MM.1S (cell line): ENCODE measurements around the gene PTPN2.
A peak's percentile ranks its signal among the peaks of the same experiment; 100 is the strongest.

Experiments used
- DNase-seq: peaks from one replicate; pipeline ENCODE4 v3.0.0-alpha.2; 2015
- H2AFZ ChIP-seq: fragments of 300-600 bp; sonication (generic); 2 replicates; pipeline ENCODE4 v1.6.0; 2016; ENCODE audit warnings: antibody characterized with exemption, low read length
- H3F3A ChIP-seq: fragments of 300-600 bp; sonication (generic); 2 replicates; pipeline ENCODE4 v1.6.1; 2016; ENCODE audit warnings: mild to moderate bottlenecking, antibody characterized with exemption, low read length, moderate library complexity, mixed read lengths; ENCODE audit not compliant: insufficient read depth
- H3K27ac ChIP-seq: fragments of 300-600 bp; sonication (generic); 2 replicates; pipeline ENCODE4 v1.5.1; 2016; ENCODE audit warnings: mild to moderate bottlenecking, low read length
- H3K27me3 ChIP-seq: fragments of 300-600 bp; sonication (generic); replicated peaks from 2 replicates; pipeline ENCODE4 v1.6.0; 2016; ENCODE audit warnings: low read length; ENCODE audit not compliant: insufficient read depth
- H3K36me3 ChIP-seq: fragments of 300-600 bp; sonication (generic); replicated peaks from 2 replicates; pipeline ENCODE4 v1.6.1; 2016; ENCODE audit warnings: mild to moderate bottlenecking, low read length, mixed read lengths; ENCODE audit not compliant: insufficient read depth
- H3K4me1 ChIP-seq: fragments of 300-600 bp; sonication (generic); 2 replicates; pipeline ENCODE4 v1.6.1; 2016; ENCODE audit warnings: low read length, mixed read lengths
- H3K4me2 ChIP-seq: fragments of 300-600 bp; sonication (generic); 2 replicates; pipeline ENCODE4 v1.6.0; 2016; ENCODE audit warnings: low read depth, low read length
- H3K4me3 ChIP-seq: fragments of 300-600 bp; sonication (generic); 2 replicates; pipeline ENCODE4 v1.5.1; 2016; ENCODE audit warnings: low read length, mixed read lengths
- H3K79me2 ChIP-seq: fragments of 300-600 bp; sonication (generic); 2 replicates; pipeline ENCODE4 v1.6.1; 2016; ENCODE audit warnings: mixed run types, low read length, mixed read lengths
- H3K9ac ChIP-seq: fragments of 300-600 bp; sonication (generic); 2 replicates; pipeline ENCODE4 v1.6.1; 2016; ENCODE audit warnings: low read length, mixed read lengths
- H3K9me2 ChIP-seq: fragments of 300-600 bp; sonication (generic); replicated peaks from 2 replicates; pipeline ENCODE4 v1.6.1; 2016; ENCODE audit warnings: mild to moderate bottlenecking, low read length, mixed read lengths; ENCODE audit not compliant: insufficient read depth
- H3K9me3 ChIP-seq: fragments of 300-600 bp; sonication (generic); replicated peaks from 2 replicates; pipeline ENCODE4 v1.6.1; 2016; ENCODE audit warnings: mild to moderate bottlenecking, low read length, mixed read lengths; ENCODE audit not compliant: insufficient read depth
- H4K20me1 ChIP-seq: fragments of 300-600 bp; sonication (generic); 2 replicates; pipeline ENCODE4 v1.6.1; 2016; ENCODE audit warnings: mild to moderate bottlenecking, low read length, moderate library complexity, mixed read lengths; ENCODE audit not compliant: insufficient read depth
- CTCF ChIP-seq: fragments of 300-600 bp; sonication (generic); IDR thresholded peaks from 2 replicates; pipeline ENCODE4 v1.5.1; 2016; ENCODE audit warnings: antibody characterized with exemption, low read length, mixed read lengths
- EZH2 ChIP-seq: fragments of 300-600 bp; sonication (generic); optimal IDR thresholded peaks from 2 replicates; pipeline ENCODE3; 2017; ENCODE audit warnings: low read depth, mild to moderate bottlenecking, antibody characterized with exemption, low read length, mixed read lengths
- EZH2phosphoT487 ChIP-seq: fragments of 300-600 bp; sonication (generic); IDR thresholded peaks from 2 replicates; pipeline ENCODE4 v1.6.1; 2018; ENCODE audit warnings: antibody characterized with exemption, low read length

Gene PTPN2

GRCh38 chr18:12921178-12921577 lies 37.1 kb upstream of the PTPN2 start:
- peak; percentile 84 for DNase-seq
- no peaks in the 10 kb centered on the region for H3K36me3 ChIP-seq
- peak overlapping the region; percentile 5; the same call in 1 of the 2 replicates for H3K4me2 ChIP-seq
- peaks cover 12% of the 10 kb centered on the region; the same call in 1 of the 2 replicates for H4K20me1 ChIP-seq
- H3K27me3 ChIP-seq = peaks cover 80% of the 10 kb centered on the region
- no peak overlapping the region for H2AFZ ChIP-seq
- H3K9me2 ChIP-seq = no peaks in the 10 kb centered on the region
- H3K9ac ChIP-seq = no peak overlapping the region
- peaks cover 6% of the 10 kb centered on the region for H3F3A ChIP-seq
- H3K27ac ChIP-seq = no peak overlapping the region
- H3K4me1 ChIP-seq = peaks cover 4% of the 10 kb centered on the region; the same call in 1 of the 2 replicates
- no peaks in the 10 kb centered on the region for H3K9me3 ChIP-seq
- no peak for TF ChIP-seq EZH2
- no peak for TF ChIP-seq EZH2phosphoT487
- no peak for TF ChIP-seq CTCF
- no peak overlapping the region for H3K4me3 ChIP-seq
- no peaks in the 10 kb centered on the region for H3K79me2 ChIP-seq

- Histone ChIP-seq H3K4me3 (no peak overlapping the region), H3K79me2 (no peaks in the 10 kb centered on the region), H3K4me1 (no peaks in the 10 kb centered on the region), H3K9me3 (no peaks in the 10 kb centered on the region), H3K27me3 (peaks cover 88% of the 10 kb centered on the region), H3K9me2 (no peaks in the 10 kb centered on the region), H3K4me2 (no peak overlapping the region), H3K9ac (no peak overlapping the region), H3F3A (no peaks in the 10 kb centered on the region), H4K20me1 (no peaks in the 10 kb centered on the region), H2AFZ (no peak overlapping the region), H3K27ac (no peak overlapping the region), H3K36me3 (no peaks in the 10 kb centered on the region)
- TF ChIP-seq EZH2 (no peak), EZH2phosphoT487 (no peak), CTCF (no peak)
- no peak for DNase-seq
Observed at GRCh38 chr18:12911929-12912703, 28.1 kb upstream of the PTPN2 start.

DNA sequence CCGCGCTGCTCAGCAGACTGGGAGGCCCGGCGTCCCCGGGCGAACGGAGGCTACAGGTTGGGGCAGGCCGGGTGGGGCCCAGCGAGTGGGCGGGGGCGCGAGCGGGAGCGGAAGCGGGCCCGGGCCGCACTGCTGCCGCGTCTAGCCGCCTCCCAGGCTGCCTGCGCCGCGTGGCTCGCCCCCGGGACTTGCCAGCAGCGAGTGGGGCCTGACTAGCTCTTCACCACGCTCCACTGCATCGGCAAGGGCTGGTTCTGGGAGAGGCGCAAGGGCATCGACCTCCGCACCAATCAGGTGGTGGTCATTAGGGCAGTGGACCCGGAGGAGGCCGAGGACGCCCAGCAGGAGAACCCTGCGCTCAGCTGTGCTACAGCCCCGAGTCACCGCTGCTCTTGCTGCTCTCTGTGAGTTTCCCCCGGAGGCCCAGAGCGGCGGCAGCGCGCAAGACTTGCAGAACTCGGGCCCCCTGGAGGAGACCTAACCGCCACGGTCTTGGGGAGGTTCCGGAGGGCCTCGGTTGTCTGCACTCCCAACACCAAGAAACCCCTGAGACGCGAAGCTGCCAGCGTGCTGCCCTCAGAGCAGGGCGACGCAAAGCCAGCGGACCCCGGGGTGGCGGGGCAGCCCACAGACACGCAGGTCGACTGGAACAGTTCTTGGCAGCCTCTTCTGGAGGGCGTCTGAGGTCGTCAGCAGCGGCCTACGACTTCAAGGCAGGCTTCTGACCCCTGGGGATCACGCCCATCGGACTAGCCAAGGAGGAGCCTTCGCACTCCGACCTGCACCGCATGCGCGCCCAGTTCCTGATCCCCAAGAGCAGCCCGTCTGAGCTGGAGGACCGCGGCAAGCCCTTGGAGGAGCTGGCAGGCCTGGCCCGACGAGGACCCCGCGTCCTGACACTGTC lies 27.2 kb upstream of the PTPN2 start:
- Histone ChIP-seq H3K9me3 (no peaks in the 10 kb centered on the region), H3K4me2 (no peak overlapping the region), H3K27me3 (peaks cover 88% of the 10 kb centered on the region), H3F3A (no peaks in the 10 kb centered on the region), H4K20me1 (no peaks in the 10 kb centered on the region), H3K4me3 (no peak overlapping the region), H3K36me3 (no peaks in the 10 kb centered on the region), H2AFZ (no peak overlapping the region), H3K4me1 (no peaks in the 10 kb centered on the region), H3K27ac (no peak overlapping the region), H3K9ac (no peak overlapping the region), H3K9me2 (no peaks in the 10 kb centered on the region), H3K79me2 (no peaks in the 10 kb centered on the region)
- TF ChIP-seq EZH2 (no peak), EZH2phosphoT487 (no peak), CTCF (no peak)
- DNase-seq = no peak
